HG03159 (cell line): ENCODE results near the gene NPDC1.
"Not testable (repeated sequence)": the region's sequence is repeated elsewhere in the genome, so short reads cannot be mapped to it uniquely, and the experiment has no call there.

Experiments
- ATAC-seq: cut with Tn5 transposase; IDR thresholded peaks from one replicate; pipeline ENCODE4 v1.9.1; 2021; ENCODE audit warnings: mild to moderate bottlenecking, moderate library complexity; ENCODE audit not compliant: unreplicated experiment

The NPDC1 gene

GRCh38 chr9:137042751-137043727 is 2.9 kb downstream of the NPDC1 start:
- ATAC-seq = no peak

- ATAC-seq = no peak
Measured at GRCh38 chr9:137041124-137041523, 4.9 kb downstream of the NPDC1 start.

- no peak for ATAC-seq
Measured at GRCh38 chr9:137040568-137040967, 5.4 kb downstream of the NPDC1 start.

GRCh38 chr9:137039611-137040366 is 6.2 kb downstream of the NPDC1 start:
- no peak for ATAC-seq

GRCh38 chr9:137038916-137039315 is 7.1 kb downstream of the NPDC1 start:
- no peak for ATAC-seq

- ATAC-seq = no peak
Measured at GRCh38 chr9:137037483-137037882, 8.5 kb downstream of the NPDC1 start.

- ATAC-seq = no peak
Measured at GRCh38 chr9:137037035-137037434, 8.9 kb downstream of the NPDC1 start.

GRCh38 chr9:137035937-137036336 is 10.0 kb downstream of the NPDC1 start:
- ATAC-seq = no peak

- no peak for ATAC-seq
Measured at GRCh38 chr9:137035507-137035834, 10.5 kb downstream of the NPDC1 start.

GRCh38 chr9:137034709-137035506 is 11.1 kb downstream of the NPDC1 start:
- ATAC-seq = peak; percentile 43

GRCh38 chr9:137034039-137034708 is 11.8 kb downstream of the NPDC1 start:
- ATAC-seq = no peak

GRCh38 chr9:137033481-137033880 is 12.5 kb downstream of the NPDC1 start:
- not testable (repeated sequence) for ATAC-seq

- ATAC-seq = no peak
Measured at GRCh38 chr9:137032858-137033257, 13.1 kb downstream of the NPDC1 start.

GRCh38 chr9:137031904-137032640 is 13.9 kb downstream of the NPDC1 start, which contains the start of gene FUT7:
TSS of gene FUT7 (minus strand) at chr9:137032088. CDS start at chr9:137031991, 97 bp downstream.
- ATAC-seq = no peak

- no peak for ATAC-seq
Measured at GRCh38 chr9:137030538-137031527, 15.1 kb downstream of the NPDC1 start.

- no peak for ATAC-seq
Measured at GRCh38 chr9:137030006-137030405, 16.0 kb downstream of the NPDC1 start.

GRCh38 chr9:137029058-137029936 is 16.7 kb downstream of the NPDC1 start:
- peak; percentile 44 for ATAC-seq
